ENCODE data around the gene UPK2.

DNA sequence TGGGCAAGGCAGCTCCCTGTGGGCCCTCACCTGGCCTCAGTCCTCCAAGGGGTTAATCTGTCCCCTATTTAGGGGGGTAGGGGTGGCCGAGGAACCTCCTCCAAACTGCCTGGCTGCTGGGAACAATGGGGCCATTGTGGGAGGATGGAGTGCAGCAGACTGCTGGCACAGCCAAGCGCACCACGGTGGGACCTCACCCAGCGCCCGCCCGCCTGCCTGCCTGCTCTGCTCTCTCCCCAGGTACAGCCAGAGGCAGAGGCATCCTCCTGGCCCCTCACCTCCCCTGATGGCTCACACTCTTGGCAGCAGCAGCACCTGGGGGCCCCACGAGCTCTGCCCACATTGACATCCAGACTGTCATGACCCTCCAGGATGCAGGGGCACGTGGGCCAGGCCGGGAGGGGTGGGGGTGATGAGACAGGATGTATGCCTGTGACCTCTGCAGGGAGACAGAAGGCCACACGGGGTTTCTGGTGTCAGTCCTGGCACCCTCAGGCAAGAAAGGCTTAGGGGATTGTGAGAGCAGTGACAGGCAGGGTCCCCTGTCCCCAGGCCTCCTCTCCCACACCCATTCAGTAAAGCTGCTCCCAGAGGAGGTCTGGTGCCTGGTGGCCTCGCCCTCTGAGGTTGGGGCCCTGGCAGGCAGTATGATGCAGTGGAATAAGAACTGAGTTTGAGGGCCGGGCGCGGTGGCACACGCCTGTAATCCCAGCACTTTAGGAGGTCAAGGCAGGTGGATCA is 41.8 kb upstream of the UPK2 start:
- TF ChIP-seq, protein P1, sequence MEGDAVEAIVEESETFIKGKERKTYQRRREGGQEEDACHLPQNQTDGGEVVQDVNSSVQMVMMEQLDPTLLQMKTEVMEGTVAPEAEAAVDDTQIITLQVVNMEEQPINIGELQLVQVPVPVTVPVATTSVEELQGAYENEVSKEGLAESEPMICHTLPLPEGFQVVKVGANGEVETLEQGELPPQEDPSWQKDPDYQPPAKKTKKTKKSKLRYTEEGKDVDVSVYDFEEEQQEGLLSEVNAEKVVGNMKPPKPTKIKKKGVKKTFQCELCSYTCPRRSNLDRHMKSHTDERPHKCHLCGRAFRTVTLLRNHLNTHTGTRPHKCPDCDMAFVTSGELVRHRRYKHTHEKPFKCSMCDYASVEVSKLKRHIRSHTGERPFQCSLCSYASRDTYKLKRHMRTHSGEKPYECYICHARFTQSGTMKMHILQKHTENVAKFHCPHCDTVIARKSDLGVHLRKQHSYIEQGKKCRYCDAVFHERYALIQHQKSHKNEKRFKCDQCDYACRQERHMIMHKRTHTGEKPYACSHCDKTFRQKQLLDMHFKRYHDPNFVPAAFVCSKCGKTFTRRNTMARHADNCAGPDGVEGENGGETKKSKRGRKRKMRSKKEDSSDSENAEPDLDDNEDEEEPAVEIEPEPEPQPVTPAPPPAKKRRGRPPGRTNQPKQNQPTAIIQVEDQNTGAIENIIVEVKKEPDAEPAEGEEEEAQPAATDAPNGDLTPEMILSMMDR (conservative IDR thresholded peaks at IDR 0.05; ENCODE audit: low read length): no peak
- TF ChIP-seq EZH2phosphoT487 (IDR thresholded peaks at IDR 0.05; ENCODE audit: borderline replicate concordance, low read depth, low read length): no peak

Measured in OCI-LY7 (cell line).